K562 (cell line): ENCODE data around the gene ASIC3. TPM values are rescaled to one million over a fixed set of nuclear protein-coding genes. Genes with fewer than 3 reads are reported as not detected.

Source experiments
- GABPB1 ChIP-seq: sonication (generic); formaldehyde crosslinking; IDR thresholded peaks from 2 replicates; pipeline ENCODE4 v1.8.0; 2022; ENCODE audit warnings: mild to moderate bottlenecking, missing genetic modification reagents
- SOX6 ChIP-seq: fragments of 450-650 bp; IDR thresholded peaks from 2 replicates; pipeline ENCODE4 v1.6.1; 2014; ENCODE audit warnings: mild to moderate bottlenecking
- SP1 ChIP-seq: sonication (generic); formaldehyde crosslinking; IDR thresholded peaks from 2 replicates; pipeline ENCODE4 v1.8.1; 2022; ENCODE audit warnings: mild to moderate bottlenecking, missing genetic modification reagents
- TARDBP ChIP-seq: fragments of 450-650 bp; IDR thresholded peaks from 2 replicates; pipeline ENCODE4 v1.6.1; 2016
- polyA plus RNA-seq, 8 experiments: library from polyadenylated mRNA; depleted of rRNA in 4 of 8; stranded (reverse) in 5 of 8; unstranded in 3 of 8; fragments of >200 nt; fragmentation: Nextera tagmentation in 2 of 8; fragmentation: Illumina TruSeq in 1 of 8; extraction: Ambion mirVana in 2 of 8; extraction: Trizol in 1 of 8; gene quantifications; 2 replicates each; pipeline versions ENCODE4 v1.2.1 to v1.2.3, GENCODE V29; 2011 to 2014; ENCODE audit warnings: inconsistent platforms in 1 of 8, missing spikeins in 1 of 8
- total RNA-seq, 7 experiments: library from RNA; depleted of rRNA in 6 of 7; stranded (reverse); fragments of >200 nt in 6 of 7; fragmentation: Illumina TruSeq in 2 of 7; extraction: Trizol in 2 of 7; gene quantifications; 2 replicates each; pipeline versions ENCODE4 v1.2.1 to v1.2.3, GENCODE V29; 2011 to 2021; ENCODE audit warnings: low replicate concordance in 1 of 7
- TF ChIP-seq, protein P1 (sequence below), 2 experiments: fragments of 450-650 bp in 1 of 2; sonication (generic) in 1 of 2; formaldehyde crosslinking in 1 of 2; IDR thresholded peaks in 1 of 2; conservative IDR thresholded peaks in 1 of 2; 2 replicates each; pipeline versions ENCODE4 v1.6.1 to v1.8.1; 2016 to 2023; ENCODE audit warnings: mild to moderate bottlenecking in 2 of 2, moderate library complexity in 2 of 2, inconsistent platforms in 1 of 2, missing genetic modification reagents in 1 of 2
- TF ChIP-seq, protein P2 (sequence below): fragments of 450-650 bp; formaldehyde crosslinking; IDR thresholded peaks from 2 replicates; pipeline ENCODE4 v1.4.0; 2020; ENCODE audit warnings: mild to moderate bottlenecking, moderate library complexity
- TF ChIP-seq, protein P3 (sequence below), 2 experiments: fragments of 450-650 bp; formaldehyde crosslinking in 1 of 2; IDR thresholded peaks; 2 replicates each; pipeline versions ENCODE4 v1.4.0 to v1.6.1; 2014 to 2020; ENCODE audit warnings: mild to moderate bottlenecking in 2 of 2, borderline replicate concordance in 1 of 2, low read depth in 1 of 2
- TF ChIP-seq, protein P4 (sequence below), 2 experiments: fragments of 450-650 bp; IDR thresholded peaks; 2 replicates each; pipeline ENCODE4 v1.6.1; 2018; ENCODE audit warnings: mild to moderate bottlenecking in 2 of 2, low read depth in 1 of 2; ENCODE audit not compliant: partially characterized antibody in 2 of 2

ASIC3 gene
- total and polyA plus RNA-seq, 9 of the 15 experiments (the other 6 are each of a cell fraction or from before 2014, with no cell fraction given): 0.11 to 5.0 (median 0.87) TPM

DNA sequence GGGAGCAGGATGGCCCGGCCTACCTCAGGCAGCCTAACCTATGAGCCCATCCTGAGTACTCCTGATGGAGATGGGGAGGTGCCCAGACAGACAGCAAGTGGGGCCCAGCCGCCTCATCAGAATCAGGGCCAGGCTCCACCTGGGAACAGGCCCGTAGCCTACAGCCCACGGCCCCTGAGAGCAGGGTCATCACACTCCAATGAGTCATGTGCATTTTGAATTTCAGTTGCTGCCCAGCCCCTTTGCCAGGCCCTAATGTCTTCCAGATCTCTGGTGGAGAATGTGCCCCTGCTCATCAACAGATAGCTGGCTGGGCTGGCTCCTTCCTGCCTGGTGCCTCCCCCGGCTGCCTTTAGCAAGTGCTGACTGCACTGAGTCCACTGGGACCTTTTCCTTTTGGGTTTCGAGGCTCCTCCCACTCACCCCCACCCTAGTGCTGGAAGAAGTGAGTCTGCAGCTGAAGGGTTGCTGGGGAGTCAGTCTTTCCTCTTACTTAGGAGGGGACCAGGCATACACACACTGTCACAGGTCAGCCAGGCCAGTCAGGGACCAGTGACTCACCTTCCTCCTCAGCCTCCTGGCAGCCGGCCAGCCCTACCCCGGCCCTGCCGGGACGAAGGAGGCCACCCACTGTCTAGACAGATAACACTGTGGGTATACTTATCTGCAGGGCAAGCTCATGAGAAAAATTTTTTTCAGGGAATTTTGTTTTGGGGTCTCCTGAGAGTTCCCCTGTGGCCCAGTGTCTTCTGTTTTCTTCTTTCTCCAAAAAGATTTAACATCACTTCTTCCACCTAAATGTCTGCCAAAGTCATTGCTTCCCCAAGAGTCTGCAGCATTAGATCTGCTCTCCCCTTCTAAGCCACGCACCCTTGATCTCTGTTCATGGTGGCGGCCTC, 9.1 kb upstream of the ASIC3 start (continued):
- TF ChIP-seq, protein P1, sequence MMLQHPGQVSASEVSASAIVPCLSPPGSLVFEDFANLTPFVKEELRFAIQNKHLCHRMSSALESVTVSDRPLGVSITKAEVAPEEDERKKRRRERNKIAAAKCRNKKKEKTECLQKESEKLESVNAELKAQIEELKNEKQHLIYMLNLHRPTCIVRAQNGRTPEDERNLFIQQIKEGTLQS (IDR thresholded peaks at IDR 0.05): peak; percentile 99
- TF ChIP-seq, protein P1 (CRISPR knock-in tag; conservative IDR thresholded peaks at IDR 0.05): peak; percentile 97
- TF ChIP-seq, protein P2, sequence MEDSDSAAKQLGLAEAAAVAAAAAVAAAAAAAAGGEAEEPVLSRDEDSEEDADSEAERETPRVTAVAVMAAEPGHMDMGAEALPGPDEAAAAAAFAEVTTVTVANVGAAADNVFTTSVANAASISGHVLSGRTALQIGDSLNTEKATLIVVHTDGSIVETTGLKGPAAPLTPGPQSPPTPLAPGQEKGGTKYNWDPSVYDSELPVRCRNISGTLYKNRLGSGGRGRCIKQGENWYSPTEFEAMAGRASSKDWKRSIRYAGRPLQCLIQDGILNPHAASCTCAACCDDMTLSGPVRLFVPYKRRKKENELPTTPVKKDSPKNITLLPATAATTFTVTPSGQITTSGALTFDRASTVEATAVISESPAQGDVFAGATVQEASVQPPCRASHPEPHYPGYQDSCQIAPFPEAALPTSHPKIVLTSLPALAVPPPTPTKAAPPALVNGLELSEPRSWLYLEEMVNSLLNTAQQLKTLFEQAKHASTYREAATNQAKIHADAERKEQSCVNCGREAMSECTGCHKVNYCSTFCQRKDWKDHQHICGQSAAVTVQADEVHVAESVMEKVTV (CRISPR knock-in tag): no peak; the same call in 1 of the 2 replicates
- TF ChIP-seq, protein P3, sequence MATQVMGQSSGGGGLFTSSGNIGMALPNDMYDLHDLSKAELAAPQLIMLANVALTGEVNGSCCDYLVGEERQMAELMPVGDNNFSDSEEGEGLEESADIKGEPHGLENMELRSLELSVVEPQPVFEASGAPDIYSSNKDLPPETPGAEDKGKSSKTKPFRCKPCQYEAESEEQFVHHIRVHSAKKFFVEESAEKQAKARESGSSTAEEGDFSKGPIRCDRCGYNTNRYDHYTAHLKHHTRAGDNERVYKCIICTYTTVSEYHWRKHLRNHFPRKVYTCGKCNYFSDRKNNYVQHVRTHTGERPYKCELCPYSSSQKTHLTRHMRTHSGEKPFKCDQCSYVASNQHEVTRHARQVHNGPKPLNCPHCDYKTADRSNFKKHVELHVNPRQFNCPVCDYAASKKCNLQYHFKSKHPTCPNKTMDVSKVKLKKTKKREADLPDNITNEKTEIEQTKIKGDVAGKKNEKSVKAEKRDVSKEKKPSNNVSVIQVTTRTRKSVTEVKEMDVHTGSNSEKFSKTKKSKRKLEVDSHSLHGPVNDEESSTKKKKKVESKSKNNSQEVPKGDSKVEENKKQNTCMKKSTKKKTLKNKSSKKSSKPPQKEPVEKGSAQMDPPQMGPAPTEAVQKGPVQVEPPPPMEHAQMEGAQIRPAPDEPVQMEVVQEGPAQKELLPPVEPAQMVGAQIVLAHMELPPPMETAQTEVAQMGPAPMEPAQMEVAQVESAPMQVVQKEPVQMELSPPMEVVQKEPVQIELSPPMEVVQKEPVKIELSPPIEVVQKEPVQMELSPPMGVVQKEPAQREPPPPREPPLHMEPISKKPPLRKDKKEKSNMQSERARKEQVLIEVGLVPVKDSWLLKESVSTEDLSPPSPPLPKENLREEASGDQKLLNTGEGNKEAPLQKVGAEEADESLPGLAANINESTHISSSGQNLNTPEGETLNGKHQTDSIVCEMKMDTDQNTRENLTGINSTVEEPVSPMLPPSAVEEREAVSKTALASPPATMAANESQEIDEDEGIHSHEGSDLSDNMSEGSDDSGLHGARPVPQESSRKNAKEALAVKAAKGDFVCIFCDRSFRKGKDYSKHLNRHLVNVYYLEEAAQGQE (IDR thresholded peaks at IDR 0.05; ENCODE audit: borderline replicate concordance): peak; percentile 87
- TF ChIP-seq, protein P3 (CRISPR knock-in tag; IDR thresholded peaks at IDR 0.05; ENCODE audit: low read depth): no peak
- TF ChIP-seq GABPB1 (CRISPR knock-in tag) (0 out of 2 replicates have a peak, but pooled peaks have one; percentile 66), SP1 (CRISPR knock-in tag) (peak; percentile 62), TARDBP (peak; percentile 77; the same call in 1 of the 2 replicates), SOX6 (peak; percentile 90)
- TF ChIP-seq, protein P4, sequence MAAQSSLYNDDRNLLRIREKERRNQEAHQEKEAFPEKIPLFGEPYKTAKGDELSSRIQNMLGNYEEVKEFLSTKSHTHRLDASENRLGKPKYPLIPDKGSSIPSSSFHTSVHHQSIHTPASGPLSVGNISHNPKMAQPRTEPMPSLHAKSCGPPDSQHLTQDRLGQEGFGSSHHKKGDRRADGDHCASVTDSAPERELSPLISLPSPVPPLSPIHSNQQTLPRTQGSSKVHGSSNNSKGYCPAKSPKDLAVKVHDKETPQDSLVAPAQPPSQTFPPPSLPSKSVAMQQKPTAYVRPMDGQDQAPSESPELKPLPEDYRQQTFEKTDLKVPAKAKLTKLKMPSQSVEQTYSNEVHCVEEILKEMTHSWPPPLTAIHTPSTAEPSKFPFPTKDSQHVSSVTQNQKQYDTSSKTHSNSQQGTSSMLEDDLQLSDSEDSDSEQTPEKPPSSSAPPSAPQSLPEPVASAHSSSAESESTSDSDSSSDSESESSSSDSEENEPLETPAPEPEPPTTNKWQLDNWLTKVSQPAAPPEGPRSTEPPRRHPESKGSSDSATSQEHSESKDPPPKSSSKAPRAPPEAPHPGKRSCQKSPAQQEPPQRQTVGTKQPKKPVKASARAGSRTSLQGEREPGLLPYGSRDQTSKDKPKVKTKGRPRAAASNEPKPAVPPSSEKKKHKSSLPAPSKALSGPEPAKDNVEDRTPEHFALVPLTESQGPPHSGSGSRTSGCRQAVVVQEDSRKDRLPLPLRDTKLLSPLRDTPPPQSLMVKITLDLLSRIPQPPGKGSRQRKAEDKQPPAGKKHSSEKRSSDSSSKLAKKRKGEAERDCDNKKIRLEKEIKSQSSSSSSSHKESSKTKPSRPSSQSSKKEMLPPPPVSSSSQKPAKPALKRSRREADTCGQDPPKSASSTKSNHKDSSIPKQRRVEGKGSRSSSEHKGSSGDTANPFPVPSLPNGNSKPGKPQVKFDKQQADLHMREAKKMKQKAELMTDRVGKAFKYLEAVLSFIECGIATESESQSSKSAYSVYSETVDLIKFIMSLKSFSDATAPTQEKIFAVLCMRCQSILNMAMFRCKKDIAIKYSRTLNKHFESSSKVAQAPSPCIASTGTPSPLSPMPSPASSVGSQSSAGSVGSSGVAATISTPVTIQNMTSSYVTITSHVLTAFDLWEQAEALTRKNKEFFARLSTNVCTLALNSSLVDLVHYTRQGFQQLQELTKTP (IDR thresholded peaks at IDR 0.05; ENCODE audit: low read depth in 1 of 2, partially characterized antibody in 2 of 2): peak in 1 of 2 experiments; percentile 74
